Adrenal gland (tissue), 12 donors: Measurements from ENCODE around the gene SEC11A. TPM values are rescaled to one million over a fixed set of nuclear protein-coding genes. Genes with fewer than 3 reads are reported as not detected.

Source experiments
- DNase-seq, 7 donors: peaks; one replicate each; pipeline ENCODE4 v3.0.0-alpha.2; 2019 to 2020
- H3K27ac ChIP-seq, 5 donors: fragments of 200-600 bp; sonication (generic) in 4 of 5; 1 replicate in 3 of 5; 2 replicates in 2 of 5; pipeline versions ENCODE4 v1.5.1 to v1.8.0; 2016 to 2020; ENCODE audit warnings: mild to moderate bottlenecking in 1 of 5
- H3K27me3 ChIP-seq: fragments of 200-600 bp; 2 replicates; pipeline ENCODE4 v1.8.0; 2021
- H3K36me3 ChIP-seq, 2 donors: fragments of 200-600 bp; replicated peaks in 1 of 2; 1 replicate in 1 of 2; 2 replicates in 1 of 2; pipeline versions ENCODE4 v1.5.1 to v1.8.0; 2018 to 2022
- H3K4me1 ChIP-seq, 2 donors: fragments of 200-600 bp; replicated peaks in 1 of 2; 1 replicate in 1 of 2; 2 replicates in 1 of 2; pipeline versions ENCODE4 v1.5.1 to v1.8.0; 2018 to 2021
- H3K4me3 ChIP-seq, 4 donors: fragments of 200-600 bp; sonication (generic) in 3 of 4; one replicate each; pipeline ENCODE4 v1.5.1; 2016 to 2018
- H3K9me3 ChIP-seq, 3 donors: fragments of 200-600 bp; sonication (generic) in 1 of 3; replicated peaks in 1 of 3; 1 replicate in 2 of 3; 2 replicates in 1 of 3; pipeline versions ENCODE4 v1.5.1 to v1.8.0; 2016 to 2021
- CTCF ChIP-seq, 6 experiments: fragments of 450-650 bp in 4 of 6; fragments of 200-600 bp in 2 of 6; sonication (generic) in 1 of 6; IDR thresholded peaks; 1 replicate in 5 of 6; 2 replicates in 1 of 6; pipeline versions ENCODE4 v1.5.1 to v1.8.0; 2016 to 2021; ENCODE audit warnings: antibody characterized with exemption in 6 of 6, mild to moderate bottlenecking in 2 of 6, moderate library complexity in 1 of 6
- POLR2A ChIP-seq, 2 donors: fragments of 450-650 bp; IDR thresholded peaks; one replicate each; pipeline ENCODE4 v1.6.1; 2017; ENCODE audit warnings: antibody characterized with exemption in 2 of 2, mild to moderate bottlenecking in 2 of 2, moderate library complexity in 1 of 2
- WGBS, 4 donors: extraction: QIAGEN DNeasy Blood & Tissue Kit in 2 of 4; methylation state at CpG; one replicate each; pipeline versions ENCODE4 v1.1.5 to v1.1.7; 2013 to 2017; 5-methylcytosine and 5-hydroxymethylcytosine counted together
- intact Hi-C, 2 donors: fragments of 100-400 bp; cut with DNase I; formaldehyde crosslinking; loops; one replicate each; pipeline versions ENCODE4 v1.14.1 to v1.15.0; 2022 to 2023
- polyA plus RNA-seq, 3 donors: library from polyadenylated mRNA; stranded (reverse); fragments of 200-250 nt in 2 of 3; fragments of 350-450 nt in 1 of 3; fragmentation: Illumina TruSeq in 1 of 3; extraction: RNeasy Lipid Tissue Mini Kit (QIAGEN cat#74804) in 1 of 3; gene quantifications; one replicate each; pipeline ENCODE4 v1.2.3, GENCODE V29; 2013 to 2014
- total RNA-seq, 9 donors: library from RNA; depleted of rRNA in 4 of 9; stranded (reverse); fragments of >200 nt in 4 of 9; fragments of 120-200 nt in 1 of 9; fragmentation: NEBNext Ultra II Directional in 1 of 9; extraction: Animal tissue kit (Norgen Biotek cat#: 25700) in 1 of 9; gene quantifications; one replicate each; pipeline versions ENCODE4 v1.1.0 to v1.2.4, GENCODE V29; 2013 to 2023
- donor health status: healthy with polysubstance abuse.
- donor health status: Bipolar disorder and iron deficiency.
- donor health status: DM: yes; HTN: yes; CAD: no.
- donor health status: DM: no; HTN: no; CAD: no.
- donor health status: DM: no; HTN: no; CAD: no.
- donor health status: DM: yes; HTN: yes; CAD: no.

The SEC11A gene
- total and polyA plus RNA-seq, 12 donors = 130 to 240 (median 168) TPM

- Histone ChIP-seq H3K4me3 (peak within 1 kb of the TSS; percentile 60 to 91 (median 74)), H3K27me3 (no peaks in the 10 kb centered on the region), H3K36me3 (no peaks in the 10 kb centered on the region), H3K27ac (peak within 1 kb of the TSS; percentile 94 to 100 (median 99)), H3K9me3 (no peaks in the 10 kb centered on the region), H3K4me1 (peaks cover 29 to 58% of the 10 kb centered on the region in 2 donors)
- intact Hi-C loops = no loop called here
- WGBS, 4 donors = 0 to 1% methylated on average over 73 to 115 of the region's 127 CpGs; no CpG with 5 or more reads in 2 of the 4 donors
- TF ChIP-seq CTCF (IDR thresholded peaks at IDR 0.05) = peak in 2 of 6 experiments; percentile 55 to 80
- TF ChIP-seq POLR2A (IDR thresholded peaks at IDR 0.05) = peak; percentile 62 to 67
- peak; percentile 83 to 90 (median 87) for DNase-seq
Observed at GRCh38 chr15:84748274-84749110, 32.6 kb upstream of the SEC11A start, which contains the start of gene ZNF592. Gene ZNF592 (plus strand): TSS chr15:84748592. CDS start chr15:84782676, 34,084 bp downstream.

- TF ChIP-seq POLR2A (IDR thresholded peaks at IDR 0.05) (peak in 1 of 2 donors; percentile 78), CTCF (IDR thresholded peaks at IDR 0.05) (peak in 2 of 6 experiments; percentile 10 to 18)
- H3K36me3 ChIP-seq = no peaks in the 10 kb centered on the region
- H3K27me3 ChIP-seq = no peaks in the 10 kb centered on the region
- H3K9me3 ChIP-seq = no peaks in the 10 kb centered on the region
- peaks cover 29 to 49% of the 10 kb centered on the region in 2 donors for H3K4me1 ChIP-seq
- intact Hi-C loops = no loop called here
- peak overlapping the region; percentile 94 to 100 (median 99) for H3K27ac ChIP-seq
- WGBS, 4 donors = 0 to 1% (median 1%) methylated on average over 10 to 46 of the region's 46 CpGs
- peak overlapping the region; percentile 1 to 78 (median 32) for H3K4me3 ChIP-seq
- DNase-seq = peak; percentile 78 to 90 (median 82)
Observed at GRCh38 chr15:84747416-84748273, 31.7 kb upstream of the SEC11A start.

- H3K4me3 ChIP-seq = no peak overlapping the region
- intact Hi-C loops = no loop called here
- no peak overlapping the region for H3K27ac ChIP-seq
- TF ChIP-seq POLR2A (IDR thresholded peaks at IDR 0.05) = no peak
- no peak for TF ChIP-seq CTCF (IDR thresholded peaks at IDR 0.05)
- H3K4me1 ChIP-seq = peaks cover 0 to 4% of the 10 kb centered on the region in 2 donors
- no peaks in the 10 kb centered on the region for H3K36me3 ChIP-seq
- no peaks in the 10 kb centered on the region for H3K27me3 ChIP-seq
- no peak for DNase-seq
- WGBS, 4 donors = 81 to 93% (median 88%) methylated on average over 2 of the region's 2 CpGs
- no peaks in the 10 kb centered on the region for H3K9me3 ChIP-seq
Observed at GRCh38 chr15:84741121-84741520, 25.2 kb upstream of the SEC11A start.

GRCh38 chr15:84740691-84741090 is 24.8 kb upstream of the SEC11A start:
- Histone ChIP-seq H3K27me3 (no peaks in the 10 kb centered on the region), H3K9me3 (no peaks in the 10 kb centered on the region), H3K36me3 (no peaks in the 10 kb centered on the region), H3K27ac (no peak overlapping the region), H3K4me3 (no peak overlapping the region), H3K4me1 (peaks cover 0 to under 1% of the 10 kb centered on the region in 2 donors)
- WGBS, 4 donors = 89 to 95% (median 92%) methylated on average over 4 of the region's 4 CpGs
- intact Hi-C loops = no loop called here
- TF ChIP-seq CTCF (IDR thresholded peaks at IDR 0.05) = no peak
- TF ChIP-seq POLR2A (IDR thresholded peaks at IDR 0.05) = no peak
- DNase-seq = no peak
